22Rv1 (cell line): Measurements from ENCODE around the gene SP110.

Experiments used
- ZFX ChIP-seq: fragments of 450-650 bp; IDR thresholded peaks from 2 replicates; pipeline ENCODE4 v1.6.1; 2017; ENCODE audit warnings: antibody characterized with exemption, borderline replicate concordance
- TF ChIP-seq, protein P1 (sequence below): fragments of 450-650 bp; IDR thresholded peaks from 2 replicates; pipeline ENCODE4 v1.5.1; 2017; ENCODE audit warnings: mild to moderate bottlenecking

- TF ChIP-seq, protein P1, sequence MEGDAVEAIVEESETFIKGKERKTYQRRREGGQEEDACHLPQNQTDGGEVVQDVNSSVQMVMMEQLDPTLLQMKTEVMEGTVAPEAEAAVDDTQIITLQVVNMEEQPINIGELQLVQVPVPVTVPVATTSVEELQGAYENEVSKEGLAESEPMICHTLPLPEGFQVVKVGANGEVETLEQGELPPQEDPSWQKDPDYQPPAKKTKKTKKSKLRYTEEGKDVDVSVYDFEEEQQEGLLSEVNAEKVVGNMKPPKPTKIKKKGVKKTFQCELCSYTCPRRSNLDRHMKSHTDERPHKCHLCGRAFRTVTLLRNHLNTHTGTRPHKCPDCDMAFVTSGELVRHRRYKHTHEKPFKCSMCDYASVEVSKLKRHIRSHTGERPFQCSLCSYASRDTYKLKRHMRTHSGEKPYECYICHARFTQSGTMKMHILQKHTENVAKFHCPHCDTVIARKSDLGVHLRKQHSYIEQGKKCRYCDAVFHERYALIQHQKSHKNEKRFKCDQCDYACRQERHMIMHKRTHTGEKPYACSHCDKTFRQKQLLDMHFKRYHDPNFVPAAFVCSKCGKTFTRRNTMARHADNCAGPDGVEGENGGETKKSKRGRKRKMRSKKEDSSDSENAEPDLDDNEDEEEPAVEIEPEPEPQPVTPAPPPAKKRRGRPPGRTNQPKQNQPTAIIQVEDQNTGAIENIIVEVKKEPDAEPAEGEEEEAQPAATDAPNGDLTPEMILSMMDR: no peak
- no peak for TF ChIP-seq ZFX
Observed at GRCh38 chr2:230246206-230246605, 26.4 kb upstream of the SP110 start.
